ENCODE results near the gene RHBDD3.

The RHBDD3 gene

DNA sequence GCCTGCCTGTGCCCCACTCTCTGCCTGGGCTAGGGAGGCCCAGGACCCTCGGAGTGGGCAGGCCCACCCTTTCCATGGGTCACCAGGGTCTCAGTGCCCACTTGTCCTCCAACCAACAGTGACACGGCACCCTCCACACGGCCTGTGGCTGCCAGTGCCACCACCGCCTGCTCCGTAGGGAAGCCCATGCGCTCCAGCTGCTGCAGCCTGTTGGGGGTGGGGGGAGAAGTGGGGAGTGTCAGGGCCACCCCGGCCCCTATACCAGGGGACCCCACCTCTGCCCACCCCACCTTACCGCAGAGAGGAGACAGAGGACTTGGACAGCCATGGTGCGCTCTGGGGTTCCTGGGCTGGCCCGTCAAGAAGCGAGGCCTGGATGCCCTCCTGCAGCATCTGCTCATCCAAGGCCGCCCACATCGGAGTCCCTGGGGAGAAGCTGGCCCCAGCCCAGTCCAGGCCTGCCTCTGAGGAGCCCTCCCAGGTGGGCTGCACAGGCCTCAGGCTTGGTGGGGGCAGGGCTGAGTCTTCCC is 7.7 kb downstream of the RHBDD3 start:
- TF ChIP-seq, protein P1, sequence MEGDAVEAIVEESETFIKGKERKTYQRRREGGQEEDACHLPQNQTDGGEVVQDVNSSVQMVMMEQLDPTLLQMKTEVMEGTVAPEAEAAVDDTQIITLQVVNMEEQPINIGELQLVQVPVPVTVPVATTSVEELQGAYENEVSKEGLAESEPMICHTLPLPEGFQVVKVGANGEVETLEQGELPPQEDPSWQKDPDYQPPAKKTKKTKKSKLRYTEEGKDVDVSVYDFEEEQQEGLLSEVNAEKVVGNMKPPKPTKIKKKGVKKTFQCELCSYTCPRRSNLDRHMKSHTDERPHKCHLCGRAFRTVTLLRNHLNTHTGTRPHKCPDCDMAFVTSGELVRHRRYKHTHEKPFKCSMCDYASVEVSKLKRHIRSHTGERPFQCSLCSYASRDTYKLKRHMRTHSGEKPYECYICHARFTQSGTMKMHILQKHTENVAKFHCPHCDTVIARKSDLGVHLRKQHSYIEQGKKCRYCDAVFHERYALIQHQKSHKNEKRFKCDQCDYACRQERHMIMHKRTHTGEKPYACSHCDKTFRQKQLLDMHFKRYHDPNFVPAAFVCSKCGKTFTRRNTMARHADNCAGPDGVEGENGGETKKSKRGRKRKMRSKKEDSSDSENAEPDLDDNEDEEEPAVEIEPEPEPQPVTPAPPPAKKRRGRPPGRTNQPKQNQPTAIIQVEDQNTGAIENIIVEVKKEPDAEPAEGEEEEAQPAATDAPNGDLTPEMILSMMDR (IDR thresholded peaks at IDR 0.05; ENCODE audit: low read length) = no peak
- TF ChIP-seq EZH2 (optimal IDR thresholded peaks at IDR 0.05; ENCODE audit: low read depth, low read length) (no peak), EZH2phosphoT487 (IDR thresholded peaks at IDR 0.05; ENCODE audit: low read length) (no peak)
- no peaks in the 10 kb centered on the region for H4K20me1 ChIP-seq (ENCODE audit: insufficient read depth, low read length)
- no peak overlapping the region for H3K4me3 ChIP-seq (ENCODE audit: low read length)
- no peaks in the 10 kb centered on the region for H3K9me3 ChIP-seq (replicated peaks; ENCODE audit: insufficient read depth, low read length)
- DNase-seq = no peak
- no peak overlapping the region for H3K9ac ChIP-seq (ENCODE audit: low read length)
- no peaks in the 10 kb centered on the region for H3K4me1 ChIP-seq (ENCODE audit: low read length)
- no peaks in the 10 kb centered on the region for H3F3A ChIP-seq (ENCODE audit: insufficient read depth, low read length)
- H2AFZ ChIP-seq (ENCODE audit: low read length) = no peak overlapping the region
- H3K27me3 ChIP-seq (replicated peaks; ENCODE audit: insufficient read depth, low read length) = no peaks in the 10 kb centered on the region
- H3K36me3 ChIP-seq (replicated peaks; ENCODE audit: insufficient read depth, low read length) = no peaks in the 10 kb centered on the region; the same call in 1 of the 2 replicates
- H3K79me2 ChIP-seq (ENCODE audit: low read length) = peaks cover 4% of the 10 kb centered on the region; the same call in 1 of the 2 replicates
- no peak overlapping the region for H3K4me2 ChIP-seq (ENCODE audit: low read depth, low read length)
- H3K9me2 ChIP-seq (replicated peaks; ENCODE audit: insufficient read depth, low read length) = no peaks in the 10 kb centered on the region
- H3K27ac ChIP-seq (ENCODE audit: low read length) = no peak overlapping the region

DNA sequence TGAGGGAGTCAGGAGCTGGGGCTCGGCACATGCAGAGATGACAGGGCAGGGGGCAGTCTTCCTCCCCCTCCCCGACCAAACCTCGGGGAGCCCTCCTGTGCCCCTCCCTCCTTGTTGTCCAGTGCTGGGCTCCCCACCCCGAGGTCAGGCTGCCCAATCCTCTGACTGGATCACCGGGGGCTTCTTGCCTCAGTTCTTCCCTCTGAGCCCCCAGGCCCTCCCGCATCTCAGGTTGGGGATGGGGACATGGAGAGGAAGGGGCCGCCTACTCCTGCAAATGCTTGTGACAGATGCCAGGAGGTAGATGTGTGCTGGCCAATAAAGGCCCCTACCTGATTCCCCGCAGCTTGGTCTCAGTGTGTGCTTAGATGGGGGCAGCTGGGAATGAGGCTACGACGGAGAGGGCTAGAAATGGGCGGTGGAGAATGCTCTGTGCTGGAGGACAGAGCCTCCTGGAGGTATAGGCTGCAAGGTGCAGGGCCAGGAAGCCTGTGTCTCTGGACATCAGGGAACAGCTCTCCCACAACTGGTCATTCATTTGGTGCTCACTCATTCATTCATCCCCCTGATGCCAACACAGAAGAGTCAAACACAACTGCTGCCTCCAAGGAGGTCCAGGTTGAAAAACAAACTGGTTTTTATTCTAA is 8.4 kb downstream of the RHBDD3 start:
- Histone ChIP-seq H3K9me3 (replicated peaks; ENCODE audit: insufficient read depth, low read length) (no peaks in the 10 kb centered on the region), H3F3A (ENCODE audit: insufficient read depth, low read length) (no peaks in the 10 kb centered on the region), H3K4me3 (ENCODE audit: low read length) (no peak overlapping the region), H4K20me1 (ENCODE audit: insufficient read depth, low read length) (no peaks in the 10 kb centered on the region), H3K27me3 (replicated peaks; ENCODE audit: insufficient read depth, low read length) (no peaks in the 10 kb centered on the region), H3K27ac (ENCODE audit: low read length) (no peak overlapping the region), H3K4me1 (ENCODE audit: low read length) (no peaks in the 10 kb centered on the region), H3K9ac (ENCODE audit: low read length) (no peak overlapping the region), H3K79me2 (ENCODE audit: low read length) (peaks cover 3% of the 10 kb centered on the region; the same call in 1 of the 2 replicates), H3K9me2 (replicated peaks; ENCODE audit: insufficient read depth, low read length) (no peaks in the 10 kb centered on the region), H2AFZ (ENCODE audit: low read length) (no peak overlapping the region), H3K4me2 (ENCODE audit: low read depth, low read length) (no peak overlapping the region), H3K36me3 (replicated peaks; ENCODE audit: insufficient read depth, low read length) (no peaks in the 10 kb centered on the region)
- TF ChIP-seq, protein P1 (IDR thresholded peaks at IDR 0.05; ENCODE audit: low read length) = no peak
- TF ChIP-seq EZH2 (optimal IDR thresholded peaks at IDR 0.05; ENCODE audit: low read depth, low read length) (no peak), EZH2phosphoT487 (IDR thresholded peaks at IDR 0.05; ENCODE audit: low read length) (no peak)
- no peak for DNase-seq

DNA sequence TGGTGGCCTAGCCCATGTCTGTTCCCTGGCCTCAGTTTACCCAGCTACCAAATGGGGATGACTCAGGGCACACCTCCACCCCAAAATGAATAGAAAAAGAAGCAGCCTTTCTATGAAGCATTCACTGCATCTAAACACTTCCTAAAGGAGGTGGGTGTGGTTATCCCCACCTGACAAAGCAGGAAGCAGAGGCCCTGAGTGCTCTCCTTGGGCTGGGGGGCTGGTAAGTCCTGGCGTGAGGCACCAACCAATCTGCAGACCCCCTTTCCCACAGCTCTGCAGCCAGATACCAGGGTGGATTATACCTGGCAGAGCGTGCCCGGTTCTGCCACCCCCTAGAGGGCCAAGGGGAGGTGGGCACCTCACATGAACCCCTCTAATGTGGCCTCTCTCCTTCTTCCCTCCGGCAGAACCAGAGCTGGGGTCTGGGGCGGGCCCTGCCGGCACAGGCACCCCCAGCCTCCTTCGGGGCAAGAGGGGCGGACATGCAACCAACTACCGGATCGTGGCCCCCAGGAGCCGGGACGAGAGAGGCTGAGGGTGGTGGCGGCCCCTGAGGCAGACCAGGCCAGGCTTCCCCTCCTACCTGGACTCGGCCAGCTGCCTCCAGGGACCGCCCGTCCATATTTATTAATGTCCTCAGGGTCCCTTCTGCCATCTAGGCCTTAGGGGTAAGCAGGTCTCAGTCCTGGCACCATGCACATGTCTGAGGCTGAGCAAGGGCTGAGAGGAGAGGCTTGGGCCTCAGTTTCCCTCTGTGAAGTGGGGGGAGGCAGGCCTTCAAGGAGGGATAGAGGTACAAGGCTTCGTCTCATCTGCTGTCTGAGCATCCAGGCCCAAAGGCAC is 9.2 kb downstream of the RHBDD3 start:
- no peaks in the 10 kb centered on the region for H3K79me2 ChIP-seq (ENCODE audit: low read length)
- no peak overlapping the region for H3K4me3 ChIP-seq (ENCODE audit: low read length)
- DNase-seq = no peak
- TF ChIP-seq EZH2 (optimal IDR thresholded peaks at IDR 0.05; ENCODE audit: low read depth, low read length) (no peak), EZH2phosphoT487 (IDR thresholded peaks at IDR 0.05; ENCODE audit: low read length) (no peak)
- TF ChIP-seq, protein P1 (IDR thresholded peaks at IDR 0.05; ENCODE audit: low read length) = no peak
- no peaks in the 10 kb centered on the region for H4K20me1 ChIP-seq (ENCODE audit: insufficient read depth, low read length)
- H3K4me2 ChIP-seq (ENCODE audit: low read depth, low read length) = no peak overlapping the region
- no peaks in the 10 kb centered on the region for H3K27me3 ChIP-seq (replicated peaks; ENCODE audit: insufficient read depth, low read length)
- no peaks in the 10 kb centered on the region for H3K9me2 ChIP-seq (replicated peaks; ENCODE audit: insufficient read depth, low read length)
- no peak overlapping the region for H3K27ac ChIP-seq (ENCODE audit: low read length)
- H3K9me3 ChIP-seq (replicated peaks; ENCODE audit: insufficient read depth, low read length) = no peaks in the 10 kb centered on the region
- no peaks in the 10 kb centered on the region for H3K36me3 ChIP-seq (replicated peaks; ENCODE audit: insufficient read depth, low read length)
- H3K9ac ChIP-seq (ENCODE audit: low read length) = no peak overlapping the region
- no peaks in the 10 kb centered on the region for H3F3A ChIP-seq (ENCODE audit: insufficient read depth, low read length)
- no peaks in the 10 kb centered on the region for H3K4me1 ChIP-seq (ENCODE audit: low read length)
- H2AFZ ChIP-seq (ENCODE audit: low read length) = no peak overlapping the region

All from MM.1S (cell line).